ENCODE data around the gene ANTXR1. TPM values are rescaled to one million over a fixed set of nuclear protein-coding genes. Genes with fewer than 3 reads are reported as not detected.

ANTXR1 gene
- total RNA-seq, 1 experiment from 2014 or later = 37.3 TPM

DNA sequence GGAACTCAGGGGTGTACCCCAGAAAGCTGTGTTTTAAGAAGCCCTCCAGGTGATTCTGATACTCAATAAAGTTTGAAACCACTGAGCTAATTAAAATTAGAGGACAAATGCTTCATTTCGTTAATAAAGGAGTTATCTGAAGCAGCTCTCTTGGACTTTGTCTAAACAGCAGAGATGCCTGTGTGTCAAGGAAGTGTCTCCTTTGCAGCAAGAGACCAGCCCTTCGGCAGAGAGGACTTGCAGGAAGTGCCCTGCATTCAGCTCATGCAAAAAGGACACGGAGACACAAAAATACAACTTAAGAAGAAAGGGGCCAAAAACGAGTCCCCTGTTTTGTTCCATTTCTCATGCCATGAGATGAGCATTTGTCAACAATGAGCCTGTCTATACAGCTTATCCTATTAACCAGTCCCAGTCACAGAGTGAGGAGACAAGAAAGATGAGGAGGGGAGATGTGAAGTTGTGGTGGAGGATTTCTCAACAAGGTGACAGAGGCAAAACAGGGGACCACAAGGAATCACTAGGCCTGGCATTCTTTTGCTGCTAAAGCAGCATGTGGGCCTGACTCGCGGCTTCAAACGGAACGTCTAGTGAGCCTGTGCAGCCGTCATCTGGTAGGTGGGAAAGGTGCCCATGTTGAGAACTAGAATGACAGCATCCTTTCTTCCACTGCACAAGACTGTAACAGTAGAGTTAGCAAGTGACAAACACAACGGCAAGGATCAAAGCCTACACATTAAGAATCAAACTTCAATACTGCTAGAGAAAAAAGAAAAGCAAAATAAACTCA, 152.3 kb downstream of the ANTXR1 start:
- no peak overlapping the region for H3K9ac ChIP-seq (ENCODE audit: extremely low read depth, insufficient read length, low read length)
- no peak overlapping the region for H2BK20ac ChIP-seq (ENCODE audit: low read depth, low read length, poor library complexity, severe bottlenecking)
- H4K8ac ChIP-seq (replicated peaks; ENCODE audit: insufficient read length, low read depth, low read length) = no peak overlapping the region
- H3K9me3 ChIP-seq (ENCODE audit: control insufficient read depth, low read depth, low read length) = no peaks in the 10 kb centered on the region
- peaks cover 17% of the 10 kb centered on the region; the same call in 1 of the 2 replicates for H3K4me1 ChIP-seq (ENCODE audit: insufficient read depth, low read length)
- H3K23me2 ChIP-seq (ENCODE audit: insufficient read length, low read depth, low read length, poor library complexity, severe bottlenecking) = no peaks in the 10 kb centered on the region
- H3K27ac ChIP-seq (ENCODE audit: insufficient read length, low read depth, low read length) = no peak overlapping the region
- no peak overlapping the region for H4K91ac ChIP-seq (ENCODE audit: insufficient read length, low read depth, low read length)
- no peaks in the 10 kb centered on the region for H4K20me1 ChIP-seq (ENCODE audit: control insufficient read depth, insufficient read depth, insufficient read length)
- WGBS (ENCODE audit: extremely low coverage, insufficient read length, low lambda C conversion rate) = no CpG with 5 or more reads among the region's 10 CpGs
- H3K18ac ChIP-seq (ENCODE audit: insufficient read length, low read depth, low read length) = no peak overlapping the region
- no peak overlapping the region for H3K56ac ChIP-seq (ENCODE audit: insufficient read length, low read depth, low read length)
- Mint-ChIP-seq H3K4me3 (no peak overlapping the region), H3K27ac (peak overlapping the region in 1 of 3 experiments; percentile 6; a peak in 2 of 7 replicates), H3K36me3 (ENCODE audit: insufficient read depth in 1 of 3, low read depth in 3 of 3) (peaks cover 3 to 13% (median 8%) of the 10 kb centered on the region in 3 experiments; a peak in 6 of 7 replicates), H3K4me1 (peaks cover 29 to 57% of the 10 kb centered on the region in 2 experiments), H3K9me3 (peaks cover 0 to 2% of the 10 kb centered on the region in 2 experiments; a peak in 1 of 5 replicates), H3K27me3 (ENCODE audit: low read depth) (no peaks in the 10 kb centered on the region)
- H2AK5ac ChIP-seq (ENCODE audit: insufficient read length, low read length) = no peak overlapping the region
- H3K79me2 ChIP-seq (ENCODE audit: insufficient read depth, low read length) = no peaks in the 10 kb centered on the region
- H3T11ph ChIP-seq (ENCODE audit: low read length) = no peak overlapping the region
- no peak overlapping the region for H3K23ac ChIP-seq (ENCODE audit: insufficient read length, low read depth, low read length)
- no peak overlapping the region for H3K4me2 ChIP-seq (ENCODE audit: insufficient read depth, insufficient read length, low read length)
- no peak overlapping the region for H2BK15ac ChIP-seq (ENCODE audit: low read depth, low read length)
- H2AFZ ChIP-seq (ENCODE audit: low read length) = no peak overlapping the region
- TF ChIP-seq, protein P1, sequence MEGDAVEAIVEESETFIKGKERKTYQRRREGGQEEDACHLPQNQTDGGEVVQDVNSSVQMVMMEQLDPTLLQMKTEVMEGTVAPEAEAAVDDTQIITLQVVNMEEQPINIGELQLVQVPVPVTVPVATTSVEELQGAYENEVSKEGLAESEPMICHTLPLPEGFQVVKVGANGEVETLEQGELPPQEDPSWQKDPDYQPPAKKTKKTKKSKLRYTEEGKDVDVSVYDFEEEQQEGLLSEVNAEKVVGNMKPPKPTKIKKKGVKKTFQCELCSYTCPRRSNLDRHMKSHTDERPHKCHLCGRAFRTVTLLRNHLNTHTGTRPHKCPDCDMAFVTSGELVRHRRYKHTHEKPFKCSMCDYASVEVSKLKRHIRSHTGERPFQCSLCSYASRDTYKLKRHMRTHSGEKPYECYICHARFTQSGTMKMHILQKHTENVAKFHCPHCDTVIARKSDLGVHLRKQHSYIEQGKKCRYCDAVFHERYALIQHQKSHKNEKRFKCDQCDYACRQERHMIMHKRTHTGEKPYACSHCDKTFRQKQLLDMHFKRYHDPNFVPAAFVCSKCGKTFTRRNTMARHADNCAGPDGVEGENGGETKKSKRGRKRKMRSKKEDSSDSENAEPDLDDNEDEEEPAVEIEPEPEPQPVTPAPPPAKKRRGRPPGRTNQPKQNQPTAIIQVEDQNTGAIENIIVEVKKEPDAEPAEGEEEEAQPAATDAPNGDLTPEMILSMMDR (conservative IDR thresholded peaks at IDR 0.05) = no peak
- no peaks in the 10 kb centered on the region for H3K79me1 ChIP-seq (ENCODE audit: insufficient read depth, low read depth, low read length, poor library complexity, severe bottlenecking)
- H3K4ac ChIP-seq (ENCODE audit: low read depth, low read length) = no peak overlapping the region
- no peaks in the 10 kb centered on the region for H3K27me3 ChIP-seq (ENCODE audit: insufficient read depth, low read length)
- H2BK120ac ChIP-seq (ENCODE audit: low read depth, low read length, poor library complexity, severe bottlenecking) = no peak overlapping the region
- no peak overlapping the region for H2BK12ac ChIP-seq (ENCODE audit: insufficient read length, low read depth, low read length)
- H2BK5ac ChIP-seq (ENCODE audit: insufficient read length, low read length) = no peak overlapping the region
- H4K5ac ChIP-seq (ENCODE audit: insufficient read length, low read depth, low read length) = no peak overlapping the region
- H3K14ac ChIP-seq (ENCODE audit: insufficient read depth, low read length) = no peak overlapping the region
- DNase-seq = no peak
